HG02623 (cell line): ENCODE results near the gene ZNF417.
A peak's percentile ranks its signal among the peaks of the same experiment; 100 is the strongest.
"Not testable (repeated sequence)": the region's sequence is repeated elsewhere in the genome, so short reads cannot be mapped to it uniquely, and the experiment has no call there.

Source experiments
- ATAC-seq: cut with Tn5 transposase; IDR thresholded peaks from one replicate; pipeline ENCODE4 v1.9.1; 2021; ENCODE audit warnings: moderate library complexity; ENCODE audit not compliant: unreplicated experiment

The ZNF417 gene

DNA sequence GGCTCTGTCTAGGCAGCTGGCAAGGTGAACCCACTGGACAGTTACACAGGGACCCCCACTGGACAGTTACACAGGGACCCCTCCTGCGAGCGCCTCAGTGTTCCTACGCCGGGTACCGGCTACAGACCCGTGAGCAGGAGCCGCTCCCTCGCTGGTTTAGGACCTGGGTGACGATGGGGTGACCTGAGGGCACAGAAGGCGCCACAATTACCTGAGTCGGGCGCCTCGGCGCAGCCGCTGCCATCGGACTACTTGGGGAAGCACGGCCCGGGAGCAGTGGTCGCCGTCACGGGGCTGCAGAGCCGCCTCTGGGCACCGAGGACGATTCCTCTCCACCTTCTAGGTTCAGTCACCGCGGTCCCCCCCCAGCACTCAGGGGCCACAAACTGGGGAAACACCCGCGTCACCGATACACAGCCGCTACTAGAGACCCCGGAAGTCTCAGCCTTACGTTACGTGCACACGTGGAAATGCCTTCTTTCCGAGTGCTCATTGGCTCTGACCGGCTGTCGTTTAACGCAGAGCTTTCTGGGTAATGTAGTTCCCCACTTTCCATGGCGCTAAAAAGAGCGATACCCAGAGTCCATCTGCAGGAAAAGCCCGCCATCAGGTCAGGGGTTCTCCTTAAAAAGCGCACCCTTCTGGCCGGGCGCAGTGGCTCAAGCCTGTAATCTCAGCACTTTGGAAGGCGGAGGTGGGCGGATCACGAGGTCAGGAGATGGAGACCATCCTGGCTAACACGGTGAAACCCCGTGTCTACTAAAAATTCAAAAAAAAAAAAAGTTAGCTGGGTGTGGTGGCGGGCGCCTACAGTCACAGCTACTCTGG is at the start of gene ZNF417:
ZNF417 (minus strand) TSS at position 425 of the 828 bp plus-strand sequence; CDS start at position 244, 181 bp downstream.
- ATAC-seq, result peak; percentile 97

DNA sequence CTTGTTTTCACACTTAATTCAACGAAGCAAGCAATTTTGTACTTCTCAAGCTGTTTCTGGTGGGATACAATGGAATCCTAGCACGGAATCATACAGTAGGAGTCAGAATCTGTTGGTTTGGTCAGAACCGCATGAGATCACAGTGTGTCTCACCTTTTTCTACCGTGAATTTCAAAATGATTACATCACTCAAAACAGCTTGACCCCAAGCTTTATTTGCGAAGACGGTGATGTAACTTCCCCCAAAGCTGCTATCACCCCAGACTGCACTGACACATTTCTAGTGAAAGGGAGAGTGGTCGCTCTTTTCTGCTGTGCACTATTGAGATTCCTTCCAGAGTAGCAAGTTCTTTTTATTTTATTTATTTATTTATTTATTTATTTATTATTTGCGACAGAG is 48.4 kb upstream of the ZNF417 start:
- ATAC-seq, result no peak

GRCh38 chr19:57961785-57962184 is 45.4 kb upstream of the ZNF417 start:
- ATAC-seq, result no peak

DNA sequence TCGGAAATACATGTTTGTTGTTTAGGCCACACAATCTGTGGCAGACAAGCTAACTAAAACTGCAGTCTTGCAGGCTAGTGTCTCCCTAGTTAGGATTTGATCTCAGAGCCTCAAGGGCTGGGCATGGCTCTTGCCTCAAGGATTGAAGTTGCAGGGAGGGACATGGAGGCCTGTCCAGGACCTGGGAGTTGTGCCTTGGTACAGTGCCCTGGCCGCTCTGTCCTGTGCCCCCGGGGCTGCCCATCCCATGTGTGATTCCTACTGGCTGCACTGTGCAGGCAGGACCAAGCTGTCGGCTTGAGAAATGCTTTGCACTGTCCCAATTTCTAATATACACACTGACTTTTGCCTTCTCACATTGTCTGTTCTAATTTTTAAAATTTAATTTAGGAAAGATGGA is 38.6 kb upstream of the ZNF417 start:
- ATAC-seq, result no peak

GRCh38 chr19:57949702-57950101 is 33.3 kb upstream of the ZNF417 start:
- no peak for ATAC-seq

GRCh38 chr19:57949296-57949695 is 32.9 kb upstream of the ZNF417 start:
- ATAC-seq, result no peak

DNA sequence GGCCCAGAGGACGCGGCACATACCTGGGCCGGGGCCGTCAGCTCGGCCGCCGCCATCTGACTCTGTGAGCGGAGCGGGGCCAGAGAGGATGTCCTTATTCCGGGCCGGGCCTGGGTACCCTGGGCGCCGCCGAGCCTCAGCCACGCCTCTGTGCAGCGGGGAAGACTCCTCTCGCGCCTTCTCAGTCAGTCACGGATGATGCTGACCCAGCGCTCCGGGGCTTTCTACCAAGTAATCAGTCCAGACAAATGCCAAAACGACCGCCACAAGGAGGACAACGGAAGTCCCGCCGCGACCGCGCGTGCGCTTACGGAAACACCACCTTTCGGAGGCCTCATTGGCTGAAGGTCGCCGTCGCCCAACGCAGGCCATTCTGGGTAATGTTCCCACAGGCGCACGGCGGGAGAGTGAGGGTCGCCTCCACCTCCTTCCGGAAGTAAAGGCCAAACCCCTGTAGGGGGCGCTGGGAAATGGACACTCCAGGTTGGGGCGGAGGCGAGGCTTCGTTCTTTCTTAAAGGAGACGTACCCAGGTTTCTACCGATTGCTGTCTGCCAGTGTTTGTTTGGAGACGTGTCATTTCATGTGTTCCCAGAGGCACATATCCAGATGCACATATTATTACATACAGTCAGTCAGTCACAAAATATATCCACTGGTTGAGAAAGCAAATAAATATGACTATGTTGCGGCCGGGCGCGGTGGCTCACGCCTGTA is 31.2 kb upstream of the ZNF417 start, which contains the start of gene ZNF256:
ZNF256 (minus strand) TSS at position 288 of the 716 bp plus-strand sequence; CDS start at position 56, 232 bp downstream.
- peak; percentile 86 for ATAC-seq

DNA sequence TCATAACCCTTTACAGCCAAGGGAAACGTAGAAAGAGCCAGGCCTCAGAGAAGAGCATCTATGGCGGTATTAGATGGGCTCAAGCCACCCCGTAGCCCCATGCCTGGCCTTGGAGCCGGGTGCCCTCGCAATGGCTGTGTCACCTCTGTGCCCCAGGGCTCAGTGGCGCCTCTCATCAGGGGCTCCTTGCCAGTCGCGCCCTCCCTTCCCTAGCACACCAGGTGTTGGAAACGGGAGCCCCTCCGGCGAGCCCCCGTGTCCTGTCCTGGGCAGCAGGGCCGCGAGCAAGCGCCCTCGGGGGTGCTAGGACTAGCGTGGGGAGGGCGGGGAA is 30.7 kb upstream of the ZNF417 start:
- ATAC-seq, result peak; percentile 11

- ATAC-seq, result no peak
Observed at GRCh38 chr19:57946316-57946715, 29.9 kb upstream of the ZNF417 start.

- no peak for ATAC-seq
Observed at GRCh38 chr19:57941593-57941992, 25.2 kb upstream of the ZNF417 start.

DNA sequence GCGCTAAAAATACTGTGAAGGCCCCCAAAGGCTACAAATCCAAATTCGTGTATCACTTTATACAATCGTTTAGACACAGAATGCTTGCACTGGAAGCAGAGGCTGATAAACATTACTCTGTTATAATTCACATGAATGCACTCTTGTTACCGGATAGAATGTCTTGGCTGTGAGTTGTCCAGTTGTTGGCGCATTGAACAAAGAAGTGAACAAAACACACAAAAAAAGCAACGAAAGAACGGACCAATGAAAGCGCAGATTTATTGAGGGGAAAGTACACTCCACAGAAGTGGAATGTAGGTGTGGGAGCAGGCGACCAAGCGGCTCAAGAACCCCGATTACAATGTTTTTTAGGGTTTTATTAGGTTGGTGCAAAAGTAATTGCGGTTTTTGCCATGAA is 19.3 kb upstream of the ZNF417 start:
- no peak for ATAC-seq

DNA sequence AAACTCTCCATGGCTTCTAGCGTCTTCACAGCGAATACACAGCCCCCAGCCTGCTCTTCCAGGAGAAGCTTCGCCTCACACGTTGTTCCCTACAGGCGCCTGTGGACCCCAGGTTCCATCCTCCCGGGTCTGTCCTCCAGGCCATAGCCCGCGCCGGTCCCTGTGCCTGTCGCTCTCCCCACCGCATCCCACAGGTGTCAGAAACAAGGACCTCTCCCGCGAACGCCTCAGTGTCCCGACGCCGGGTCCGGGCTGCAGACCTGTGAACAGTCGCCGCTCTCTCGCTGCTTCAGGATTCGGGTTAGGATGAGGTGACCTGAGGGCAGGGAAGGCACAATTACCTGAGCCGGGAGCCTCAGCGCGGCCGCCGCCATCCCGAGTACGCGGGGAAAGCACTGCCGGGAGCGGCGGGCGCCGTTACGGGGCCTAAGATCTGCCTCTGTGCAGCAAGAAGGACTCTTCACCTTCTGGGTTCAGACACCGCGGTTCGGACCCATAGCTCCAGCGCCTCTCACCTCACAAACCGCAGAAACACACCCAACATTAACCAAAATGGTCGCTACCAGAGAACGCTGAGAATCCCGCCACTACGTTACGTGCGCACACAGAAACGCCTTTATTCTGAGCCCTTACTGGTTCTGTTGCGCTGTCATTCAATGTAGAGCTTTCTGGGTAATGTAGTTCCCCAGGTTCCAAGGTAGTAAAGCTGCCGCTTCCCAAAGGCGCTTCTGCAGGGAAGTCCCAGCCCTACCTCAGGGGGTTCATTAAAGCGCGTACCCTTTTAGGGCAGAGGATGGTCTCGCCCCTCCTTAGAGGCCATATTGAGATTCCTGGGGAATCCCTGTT is 18.7 kb upstream of the ZNF417 start, which contains the start of gene ZNF418:
ZNF418 (minus strand) TSS at position 583 of the 846 bp plus-strand sequence. CDS start 1,580 bp downstream, outside the sequence.
- no peak for ATAC-seq

DNA sequence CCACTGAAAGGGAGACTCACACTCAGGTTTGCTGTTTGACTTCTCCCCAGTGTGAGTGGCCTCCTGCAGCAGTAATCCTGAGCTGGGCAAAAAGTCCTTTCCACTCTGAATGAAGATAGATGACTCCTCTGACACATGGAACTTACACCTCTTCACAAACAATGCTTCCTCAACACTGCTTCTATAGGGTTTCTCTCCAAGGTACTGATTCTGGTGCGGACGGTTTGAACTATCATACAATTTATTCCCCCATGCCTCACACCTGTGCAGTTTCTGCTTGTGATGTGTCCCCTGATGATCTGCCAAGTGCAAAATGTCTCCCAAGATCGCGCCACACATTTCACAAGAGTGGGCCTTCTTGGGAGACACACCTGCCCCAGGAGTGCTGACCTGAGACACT is 11.2 kb upstream of the ZNF417 start:
- no peak for ATAC-seq

- ATAC-seq, result no peak
Observed at GRCh38 chr19:57914531-57914930, 1.9 kb downstream of the ZNF417 start.

DNA sequence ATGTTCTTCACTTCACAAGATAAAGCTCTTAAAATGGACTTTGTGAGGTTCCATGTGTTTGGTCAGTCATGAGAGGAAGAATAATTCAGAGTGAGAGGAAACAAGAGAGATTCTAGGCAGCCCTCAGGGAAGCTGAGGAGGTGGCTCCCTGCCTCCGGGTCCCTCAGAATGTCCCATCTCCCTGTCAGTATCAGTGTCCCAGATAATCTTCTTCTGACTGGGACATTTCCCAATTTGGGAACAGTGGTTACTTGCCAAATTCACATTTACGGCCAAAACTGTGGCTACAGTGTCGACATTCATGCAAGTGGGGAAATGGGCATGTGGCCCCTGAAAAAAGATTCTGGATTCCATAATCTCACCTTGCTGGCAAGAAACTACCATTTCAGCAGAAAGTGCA is 9.0 kb downstream of the ZNF417 start:
- ATAC-seq, result no peak

DNA sequence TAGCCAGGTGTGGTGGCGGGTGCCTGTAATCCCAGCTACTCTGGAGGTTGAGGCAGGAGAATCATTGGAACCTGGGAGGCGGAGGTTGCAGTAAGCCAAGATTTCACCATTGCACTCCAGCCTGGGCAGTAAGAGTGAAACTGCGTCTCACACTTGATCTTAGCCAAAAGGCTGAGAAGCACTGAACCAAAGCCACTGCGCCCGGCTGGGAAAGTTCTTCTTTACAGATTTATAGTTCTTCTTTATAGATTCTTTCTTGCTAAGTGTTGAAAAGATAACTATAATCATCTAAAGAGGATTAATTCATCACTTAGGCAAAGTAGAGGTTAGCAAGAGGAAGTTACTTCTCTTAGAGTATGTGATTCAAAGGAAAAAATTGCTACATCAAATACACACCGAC is 11.1 kb downstream of the ZNF417 start:
- ATAC-seq, result no peak

- ATAC-seq, result no peak
Observed at GRCh38 chr19:57903618-57904184, 12.7 kb downstream of the ZNF417 start.

DNA sequence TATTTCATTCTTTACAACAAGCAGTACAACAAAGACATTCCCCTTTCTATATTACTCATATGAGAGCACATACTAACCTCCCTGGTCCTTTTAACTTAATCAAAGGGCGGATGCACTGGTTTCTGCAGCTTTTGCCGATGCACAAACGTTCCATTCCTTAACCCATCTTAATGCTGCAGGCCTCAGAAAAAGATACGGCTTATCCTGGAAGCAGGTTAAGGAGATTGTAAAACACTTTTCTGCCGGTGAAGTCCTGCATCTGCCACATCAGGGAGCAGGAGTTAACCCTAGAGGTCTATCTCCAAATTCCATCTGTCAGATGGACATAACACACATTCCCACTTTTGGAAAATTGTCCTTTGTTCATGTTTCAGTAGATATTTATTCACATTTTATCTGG is 16.1 kb downstream of the ZNF417 start:
- ATAC-seq, result no peak

DNA sequence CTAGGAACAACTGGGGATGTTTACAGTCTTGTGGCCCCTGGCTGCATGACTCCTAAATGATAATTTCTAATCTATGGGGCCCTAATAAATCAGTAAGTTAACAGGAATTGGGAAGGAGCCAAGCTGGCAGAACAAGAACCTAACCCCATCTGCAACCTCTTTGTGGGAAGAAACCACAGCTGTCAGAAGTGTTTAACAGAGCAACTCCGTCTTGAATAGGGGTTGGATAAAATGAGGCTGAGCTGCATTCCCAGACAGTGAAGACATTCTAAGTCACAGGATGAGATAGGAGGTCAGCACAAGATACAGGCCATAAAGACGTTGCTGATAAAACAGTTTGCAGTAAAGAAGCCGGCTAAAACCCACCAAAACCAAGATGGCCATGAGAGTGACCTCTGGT is 25.7 kb downstream of the ZNF417 start:
- not testable (repeated sequence) for ATAC-seq

GRCh38 chr19:57888560-57889231 is 27.7 kb downstream of the ZNF417 start, which contains the start of gene ZNF814:
Gene ZNF814 (minus strand): TSS chr19:57889037. CDS start chr19:57888802, 235 bp downstream.
- ATAC-seq, result no peak
